ENCODE measurements around the gene TMEM238L.
"Not testable (repeated sequence)": the region's sequence is repeated elsewhere in the genome, so short reads cannot be mapped to it uniquely, and the experiment has no call there.

The TMEM238L gene

DNA sequence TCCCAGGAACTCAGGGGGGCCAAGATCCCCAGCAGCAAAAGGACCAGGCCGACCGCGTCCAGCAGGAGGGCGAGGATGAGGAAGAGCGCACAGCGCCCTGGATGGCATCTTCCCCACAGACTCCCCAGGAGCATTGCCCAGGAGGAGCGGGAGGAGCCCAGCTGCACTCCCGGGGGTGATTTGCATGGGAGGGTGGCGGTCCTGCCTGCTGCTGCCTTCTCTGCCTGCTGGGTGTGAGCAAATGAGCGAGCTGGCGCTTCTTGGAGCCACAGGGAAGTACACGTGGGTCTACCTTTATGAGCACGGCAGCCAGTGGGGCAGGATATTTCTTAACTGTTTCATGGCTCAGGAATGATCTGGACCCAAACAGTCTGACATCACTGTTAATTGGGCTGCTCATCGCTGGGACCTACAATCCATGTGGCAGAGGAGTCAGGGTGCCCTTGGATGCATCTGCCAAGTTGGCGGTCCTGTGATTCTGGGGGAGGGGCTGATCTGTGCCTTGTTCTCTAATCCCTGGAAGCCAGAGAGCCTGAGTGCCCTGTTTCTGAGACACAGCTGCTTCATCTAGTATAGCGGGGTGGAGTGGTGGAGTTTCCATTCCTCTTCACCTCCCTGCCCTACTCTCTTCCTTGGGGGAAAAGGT lies at the start of gene TMEM238L:
TMEM238L (minus strand) TSS at position 270 of the 646 bp plus-strand sequence; CDS start at position 134, 136 bp downstream.
- no peak for DNase-seq (ENCODE audit: low read depth)
- H3K4me3 ChIP-seq (ENCODE audit: control insufficient read depth, low read depth, low read length), result no peak within 1 kb of the TSS
- TF ChIP-seq, protein P1, sequence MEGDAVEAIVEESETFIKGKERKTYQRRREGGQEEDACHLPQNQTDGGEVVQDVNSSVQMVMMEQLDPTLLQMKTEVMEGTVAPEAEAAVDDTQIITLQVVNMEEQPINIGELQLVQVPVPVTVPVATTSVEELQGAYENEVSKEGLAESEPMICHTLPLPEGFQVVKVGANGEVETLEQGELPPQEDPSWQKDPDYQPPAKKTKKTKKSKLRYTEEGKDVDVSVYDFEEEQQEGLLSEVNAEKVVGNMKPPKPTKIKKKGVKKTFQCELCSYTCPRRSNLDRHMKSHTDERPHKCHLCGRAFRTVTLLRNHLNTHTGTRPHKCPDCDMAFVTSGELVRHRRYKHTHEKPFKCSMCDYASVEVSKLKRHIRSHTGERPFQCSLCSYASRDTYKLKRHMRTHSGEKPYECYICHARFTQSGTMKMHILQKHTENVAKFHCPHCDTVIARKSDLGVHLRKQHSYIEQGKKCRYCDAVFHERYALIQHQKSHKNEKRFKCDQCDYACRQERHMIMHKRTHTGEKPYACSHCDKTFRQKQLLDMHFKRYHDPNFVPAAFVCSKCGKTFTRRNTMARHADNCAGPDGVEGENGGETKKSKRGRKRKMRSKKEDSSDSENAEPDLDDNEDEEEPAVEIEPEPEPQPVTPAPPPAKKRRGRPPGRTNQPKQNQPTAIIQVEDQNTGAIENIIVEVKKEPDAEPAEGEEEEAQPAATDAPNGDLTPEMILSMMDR (IDR thresholded peaks at IDR 0.05; ENCODE audit: control insufficient read depth, insufficient read depth, low read depth, low read length, missing control alignments), result no peak

DNA sequence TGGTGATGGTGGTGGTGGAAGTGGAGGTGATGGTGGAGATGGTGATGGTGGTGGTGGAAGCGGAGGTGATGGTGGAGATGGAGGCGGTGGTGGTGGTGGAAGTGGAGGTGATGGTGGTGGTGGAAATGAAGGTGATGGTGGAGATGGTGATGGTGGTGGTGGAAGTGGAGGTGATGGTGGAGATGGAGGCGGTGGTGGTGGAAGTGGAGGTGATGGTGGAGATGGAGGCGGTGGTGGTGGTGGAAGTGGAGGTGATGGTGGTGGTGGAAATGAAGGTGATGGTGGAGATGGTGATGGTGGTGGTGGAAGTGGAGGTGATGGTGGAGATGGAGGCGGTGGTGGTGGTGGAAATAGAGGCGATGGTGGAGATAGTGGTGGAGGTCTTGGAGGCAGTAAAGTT lies 42.7 kb upstream of the TMEM238L start:
- not testable (repeated sequence) for DNase-seq (ENCODE audit: low read depth); H3K4me3 ChIP-seq (ENCODE audit: control insufficient read depth, low read depth, low read length)

DNA sequence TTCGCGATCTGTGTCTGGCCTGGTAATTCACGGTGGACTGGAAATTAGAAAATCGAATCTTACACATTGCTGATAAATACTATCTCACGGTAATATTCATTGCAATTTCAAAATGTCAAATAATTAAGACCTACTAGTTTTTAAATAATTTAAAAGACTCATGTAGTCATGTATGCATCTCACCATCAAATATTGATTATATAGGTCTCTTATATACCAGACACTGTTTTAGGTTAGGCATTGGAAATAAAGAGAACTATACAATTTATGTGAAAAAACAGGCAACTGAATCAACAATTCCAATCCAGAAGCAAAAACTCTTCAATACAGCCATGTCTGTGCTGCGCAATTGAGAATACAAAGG lies 41.5 kb upstream of the TMEM238L start:
- DNase-seq (ENCODE audit: low read depth), result no peak
- no peak overlapping the region; the same call in none of the 2 replicates for H3K4me3 ChIP-seq (ENCODE audit: control insufficient read depth, low read depth, low read length)

GRCh38 chr17:10844621-10845387 lies 40.9 kb upstream of the TMEM238L start:
- peak; percentile 3 for DNase-seq (ENCODE audit: low read depth)
- TF ChIP-seq, protein P1 (IDR thresholded peaks at IDR 0.05; ENCODE audit: control insufficient read depth, insufficient read depth, low read depth, low read length, missing control alignments), result peak; percentile 92
- peak overlapping the region; percentile 53 for H3K4me3 ChIP-seq (ENCODE audit: control insufficient read depth, low read depth, low read length)

More for the DNA sequence above, 41.5 kb upstream of the TMEM238L start:
- TF ChIP-seq, protein P1 (IDR thresholded peaks at IDR 0.05; ENCODE audit: control insufficient read depth, insufficient read depth, low read depth, low read length, missing control alignments), result no peak

- TF ChIP-seq, protein P1 (IDR thresholded peaks at IDR 0.05; ENCODE audit: control insufficient read depth, insufficient read depth, low read depth, low read length, missing control alignments), result no peak
- DNase-seq (ENCODE audit: low read depth), result no peak
- no peak overlapping the region for H3K4me3 ChIP-seq (ENCODE audit: control insufficient read depth, low read depth, low read length)
Observed at GRCh38 chr17:10843811-10844210, 39.9 kb upstream of the TMEM238L start.

- TF ChIP-seq, protein P1 (IDR thresholded peaks at IDR 0.05; ENCODE audit: control insufficient read depth, insufficient read depth, low read depth, low read length, missing control alignments), result no peak
- no peak for DNase-seq (ENCODE audit: low read depth)
- H3K4me3 ChIP-seq (ENCODE audit: control insufficient read depth, low read depth, low read length), result no peak overlapping the region
Observed at GRCh38 chr17:10842658-10843057, 38.8 kb upstream of the TMEM238L start.

DNA sequence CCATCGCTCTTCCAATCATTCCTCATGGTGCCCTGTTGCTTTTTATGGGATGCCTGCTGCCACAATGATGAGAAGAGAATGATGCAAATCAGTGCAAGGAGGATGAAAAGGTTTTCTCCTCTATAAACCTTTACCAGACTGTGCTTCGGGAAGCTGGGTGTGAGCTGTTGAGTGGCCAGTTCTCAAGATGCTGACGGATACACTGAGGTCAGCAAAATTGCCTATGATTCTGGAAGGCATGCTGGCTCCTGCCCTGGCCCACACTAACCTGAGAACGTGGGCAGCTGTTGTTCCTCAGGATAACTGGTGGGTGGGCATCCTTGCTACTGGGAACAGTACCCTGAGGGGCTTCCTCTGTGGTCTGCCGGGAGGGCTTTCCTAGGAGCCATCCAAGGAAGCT lies 34.8 kb upstream of the TMEM238L start:
- H3K4me3 ChIP-seq (ENCODE audit: control insufficient read depth, low read depth, low read length), result no peak overlapping the region
- DNase-seq (ENCODE audit: low read depth), result no peak
- TF ChIP-seq, protein P1 (IDR thresholded peaks at IDR 0.05; ENCODE audit: control insufficient read depth, insufficient read depth, low read depth, low read length, missing control alignments), result no peak
